Stimulated activated CD4-positive, alpha-beta T cell treated with anti-CD3 and anti-CD28 coated beads, Interleukin-12 subunit alpha, Interleukin-12 subunit beta, amount 100 ng/mL, for 4 hours (primary cell): ENCODE results near the gene RHOG.
"Not testable (repeated sequence)": the region's sequence is repeated elsewhere in the genome, so short reads cannot be mapped to it uniquely, and the experiment has no call there.

ENCODE experiments used
- DNase-seq: peaks from one replicate; pipeline ENCODE4 v3.0.0-alpha.2; 2020

The RHOG gene

DNA sequence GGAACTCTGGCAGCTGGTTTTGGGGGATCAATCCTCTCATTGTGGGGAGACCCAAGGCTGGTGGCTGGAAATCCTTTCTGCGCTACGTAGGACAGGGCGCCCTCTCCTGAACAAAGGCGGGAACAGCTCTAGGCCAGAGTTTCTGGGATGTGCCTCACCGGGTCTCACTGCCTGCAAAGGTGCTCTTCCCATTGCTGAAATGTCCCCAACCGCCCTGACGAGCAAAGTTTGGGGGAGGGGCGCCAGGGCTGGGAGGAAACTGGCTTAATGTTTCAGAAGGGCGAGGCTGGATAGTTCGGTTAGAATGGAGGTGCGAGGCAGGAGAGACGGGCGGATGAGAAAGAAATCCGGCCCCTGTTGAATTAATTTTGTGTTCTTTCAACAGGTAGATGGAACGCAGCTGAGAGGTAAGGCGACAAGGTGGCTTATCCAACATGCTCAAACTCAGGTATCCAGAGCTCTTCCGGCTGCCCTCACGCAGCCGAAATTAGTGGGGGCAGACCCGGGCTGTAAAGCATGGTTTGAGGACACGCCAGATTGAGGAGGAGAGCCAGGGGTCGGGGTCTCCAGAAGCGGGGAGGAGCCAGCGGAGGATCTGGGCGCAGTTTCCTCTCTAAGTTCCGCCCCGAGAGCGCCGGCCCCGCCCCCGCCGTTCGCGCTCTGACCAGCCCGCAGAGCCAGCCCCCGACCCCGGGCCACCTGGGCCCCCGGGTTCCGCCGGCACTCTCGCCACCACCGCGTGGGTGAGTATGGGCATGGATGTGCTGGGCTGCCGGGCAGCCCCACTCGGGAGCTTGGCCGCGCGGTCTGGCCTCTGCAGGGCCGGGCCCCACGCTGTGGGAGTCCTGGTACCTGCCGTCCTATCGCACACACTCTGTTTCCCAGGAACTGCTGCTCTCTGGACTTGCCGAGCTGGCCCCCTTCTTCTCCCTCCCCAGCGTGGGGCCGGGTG lies 32.6 kb downstream of the RHOG start, which contains the start of gene PGAP2:
Gene PGAP2 (plus strand): TSS at position 652 of the 952 bp plus-strand sequence. CDS start 2,700 bp downstream, outside the sequence.
- DNase-seq: peak; percentile 57

DNA sequence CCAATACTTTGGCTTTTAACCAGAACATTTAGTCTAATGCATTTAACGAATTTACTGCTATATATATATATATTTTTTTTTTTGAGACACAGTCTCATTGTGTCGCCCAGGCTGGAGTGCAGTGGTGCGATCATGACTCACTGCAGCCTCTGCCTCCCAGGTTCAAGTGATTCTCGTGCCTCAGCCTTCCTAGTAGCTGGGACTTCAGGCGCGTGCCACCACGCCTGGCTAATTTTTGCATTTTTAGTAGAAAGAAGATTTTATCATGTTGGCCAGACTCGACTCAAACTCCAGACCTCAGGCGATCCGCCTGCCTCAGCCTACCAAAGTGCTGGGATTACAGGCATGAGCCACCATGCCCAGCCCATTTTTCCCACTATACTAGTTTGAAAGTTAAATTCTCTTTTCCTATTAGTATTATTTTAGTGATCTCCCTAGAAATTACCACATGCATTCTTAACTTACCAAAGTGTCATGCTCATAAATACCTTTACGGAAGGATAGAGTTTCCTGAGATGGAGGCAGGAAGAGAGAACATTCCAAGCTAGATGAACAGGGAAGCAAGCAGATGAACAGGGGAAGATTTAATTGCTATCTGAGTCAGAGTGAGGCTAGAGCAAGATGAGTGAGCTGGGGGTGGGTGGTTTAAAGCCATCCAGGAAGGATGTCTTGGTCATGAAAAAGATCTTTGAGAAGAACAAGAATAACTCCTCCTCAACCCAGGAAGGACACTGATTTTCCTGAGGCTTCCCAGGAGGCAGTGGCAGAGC lies 36.8 kb downstream of the RHOG start:
- no peak for DNase-seq

DNA sequence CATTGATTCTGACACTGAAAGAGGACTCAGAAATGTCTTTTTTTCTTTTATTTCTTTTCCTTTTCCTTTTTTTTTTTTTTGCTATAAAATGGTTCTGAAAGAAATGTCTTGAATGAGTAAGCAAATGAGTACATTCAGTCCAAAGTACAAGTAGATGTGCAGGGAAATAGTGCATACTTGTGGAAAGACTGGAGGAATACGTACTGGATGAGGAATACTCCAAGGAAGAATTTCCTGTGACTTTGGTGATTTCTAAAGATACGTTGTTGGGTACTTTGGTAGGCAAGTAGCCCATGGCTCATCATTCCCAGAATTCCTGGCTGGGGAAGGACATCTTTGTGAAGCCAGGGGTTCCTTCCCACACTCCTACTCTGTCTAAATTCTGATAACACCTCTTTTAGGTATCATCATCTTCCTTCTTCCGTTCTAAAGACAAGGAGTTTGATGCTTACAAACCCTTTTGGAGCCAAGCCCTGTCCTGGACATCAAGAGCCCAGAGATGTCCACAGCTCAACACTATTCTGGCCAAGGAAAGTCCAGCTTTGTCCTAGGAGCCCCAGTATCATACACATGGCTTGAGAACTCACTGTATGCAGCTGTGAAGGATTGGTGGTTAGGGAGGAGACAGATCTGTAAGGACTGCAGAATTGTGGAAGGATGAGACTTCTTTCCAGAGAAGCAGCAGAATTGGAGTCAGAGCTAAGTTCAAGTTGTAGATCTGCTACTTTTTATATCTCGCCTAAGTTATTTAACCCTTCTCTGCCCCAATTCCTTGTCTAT lies 38.6 kb downstream of the RHOG start:
- no peak for DNase-seq

DNA sequence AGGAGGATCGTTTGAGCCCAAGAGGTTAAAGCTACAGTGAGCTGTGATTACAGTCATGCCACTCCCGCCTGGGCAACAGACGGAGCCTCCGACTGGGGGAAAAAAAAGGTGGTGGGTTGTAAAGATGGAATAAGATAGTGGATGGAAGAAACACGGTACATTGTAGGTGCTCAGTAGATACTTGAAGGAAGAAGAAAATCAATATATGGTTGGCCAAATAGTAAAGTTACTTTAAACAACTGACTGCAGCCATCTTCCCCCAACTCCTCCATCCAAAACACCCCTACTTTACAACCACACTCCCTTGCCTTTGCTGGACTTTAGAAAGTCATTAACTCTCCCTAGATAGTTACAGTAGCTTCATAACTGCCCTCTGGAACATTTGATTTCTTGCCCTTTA lies 40.9 kb downstream of the RHOG start:
- no peak for DNase-seq

DNA sequence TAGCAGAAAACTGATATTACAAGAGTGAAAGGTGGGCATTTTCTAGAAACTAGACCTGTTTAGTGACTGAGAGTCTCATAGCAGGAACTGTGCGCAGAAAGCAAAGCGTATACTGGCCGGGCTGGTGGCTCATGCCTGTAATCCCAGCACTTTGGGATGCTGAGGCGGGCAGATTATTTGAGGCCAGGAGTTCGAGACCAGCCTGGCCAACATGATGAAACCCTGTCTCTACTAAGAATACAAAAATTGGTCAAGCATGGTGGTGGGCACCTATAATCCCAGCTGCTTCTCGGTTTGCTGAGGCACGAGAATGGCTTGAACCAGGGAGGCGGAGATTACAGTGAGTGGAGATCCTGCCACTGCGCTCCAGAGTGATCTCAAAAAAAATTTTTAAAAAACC lies 41.6 kb downstream of the RHOG start:
- DNase-seq: no peak

DNA sequence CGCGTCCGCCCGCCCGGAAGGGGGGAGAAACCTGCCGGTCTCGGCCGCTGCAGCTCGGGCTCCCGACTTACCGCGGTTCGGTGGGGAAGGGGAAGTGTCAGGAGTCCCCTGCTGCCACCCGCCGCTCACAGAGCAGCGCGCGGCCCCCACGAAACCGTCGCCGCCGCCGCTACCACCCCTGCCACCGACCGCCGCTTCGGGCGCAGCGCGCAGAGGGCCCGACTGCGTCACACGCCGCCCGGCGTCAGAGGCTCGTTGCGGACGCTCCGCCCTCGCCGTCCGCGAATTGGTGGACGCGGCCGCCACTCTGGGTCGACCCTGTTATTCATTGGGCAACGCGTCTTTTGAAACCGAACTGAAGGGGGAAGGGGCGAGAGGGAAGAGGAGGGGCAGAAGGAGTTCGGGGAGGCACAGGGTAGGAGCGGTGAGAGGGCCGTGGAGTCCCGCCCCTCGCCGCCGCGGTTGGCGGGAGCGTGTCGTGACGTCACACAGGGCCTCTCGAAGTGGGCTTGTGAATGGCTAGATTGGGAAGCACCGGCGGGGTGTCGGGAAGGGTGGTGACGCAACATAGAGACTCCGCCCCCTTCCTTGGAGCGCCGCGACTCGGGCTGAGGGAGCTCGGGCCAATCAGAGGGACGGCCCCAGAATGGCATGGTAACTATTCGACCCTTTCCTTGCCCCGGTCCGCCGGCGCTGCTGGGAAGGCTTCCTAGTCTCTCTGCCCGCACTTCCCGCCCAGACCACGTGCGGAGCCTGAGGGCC lies 43.2 kb downstream of the RHOG start, which contains the start of gene NUP98:
Gene NUP98 (minus strand): TSS at position 226 of the 762 bp plus-strand sequence. CDS start 15,437 bp downstream, outside the sequence.
- peak; percentile 98 for DNase-seq

DNA sequence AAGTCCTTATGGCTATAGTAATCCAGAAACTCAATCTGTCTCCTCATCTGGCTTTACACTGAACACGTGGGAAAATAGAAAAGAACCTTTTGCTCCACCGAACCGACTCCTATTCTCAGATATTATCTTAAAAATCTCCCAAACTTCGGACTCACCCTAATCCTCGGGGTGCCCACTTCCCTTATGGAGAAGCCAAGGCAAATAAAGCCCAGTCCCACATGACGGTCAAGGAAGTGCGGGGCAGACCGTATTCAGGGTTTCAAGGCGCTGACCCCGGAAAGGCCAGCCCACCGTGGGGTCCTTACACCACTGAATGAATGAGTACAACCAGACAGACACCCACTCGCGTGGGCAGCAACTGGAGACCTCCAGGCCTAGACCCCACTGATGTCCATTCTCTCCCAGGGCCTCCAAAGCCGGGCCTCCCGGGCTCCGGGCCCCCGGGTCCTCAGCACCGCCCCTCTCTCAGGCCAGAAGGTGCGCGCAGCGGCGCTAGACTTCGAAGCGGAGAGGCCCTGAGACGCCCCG lies 43.9 kb downstream of the RHOG start:
- no peak for DNase-seq

DNA sequence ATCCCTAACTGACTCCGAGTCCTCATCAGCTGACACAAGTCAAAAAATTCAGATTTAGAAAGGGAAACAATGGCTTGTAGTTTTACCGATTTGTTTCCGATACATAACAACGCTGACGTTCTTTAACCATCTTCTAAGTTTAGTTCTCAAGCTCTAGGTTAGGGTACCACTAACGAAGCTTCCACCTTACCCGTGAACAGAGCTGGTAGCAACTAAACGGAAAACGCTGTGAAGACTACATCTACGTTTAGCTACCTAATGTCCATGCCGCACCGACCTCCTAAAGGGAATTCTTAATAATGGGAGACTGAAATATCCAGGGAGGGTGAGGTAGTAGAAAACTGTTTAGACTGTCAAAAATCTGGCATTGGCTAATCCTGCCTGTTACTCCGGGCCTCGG lies 44.4 kb downstream of the RHOG start:
- no peak for DNase-seq

DNA sequence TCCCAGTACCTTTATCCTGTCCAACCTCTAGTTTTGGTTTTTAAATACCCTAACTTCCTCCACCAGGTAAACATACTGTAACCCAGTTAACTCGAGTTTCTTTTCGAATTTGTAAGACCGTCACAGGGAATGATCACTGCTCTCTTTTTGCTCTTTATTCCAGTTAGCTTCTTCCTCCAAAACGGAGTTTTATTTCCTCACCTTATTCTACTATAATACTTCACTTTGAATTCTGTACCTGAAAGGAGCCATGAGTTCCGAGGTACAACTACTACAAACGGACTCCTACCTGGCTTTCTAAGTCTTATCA lies 44.8 kb downstream of the RHOG start:
- DNase-seq: no peak

DNA sequence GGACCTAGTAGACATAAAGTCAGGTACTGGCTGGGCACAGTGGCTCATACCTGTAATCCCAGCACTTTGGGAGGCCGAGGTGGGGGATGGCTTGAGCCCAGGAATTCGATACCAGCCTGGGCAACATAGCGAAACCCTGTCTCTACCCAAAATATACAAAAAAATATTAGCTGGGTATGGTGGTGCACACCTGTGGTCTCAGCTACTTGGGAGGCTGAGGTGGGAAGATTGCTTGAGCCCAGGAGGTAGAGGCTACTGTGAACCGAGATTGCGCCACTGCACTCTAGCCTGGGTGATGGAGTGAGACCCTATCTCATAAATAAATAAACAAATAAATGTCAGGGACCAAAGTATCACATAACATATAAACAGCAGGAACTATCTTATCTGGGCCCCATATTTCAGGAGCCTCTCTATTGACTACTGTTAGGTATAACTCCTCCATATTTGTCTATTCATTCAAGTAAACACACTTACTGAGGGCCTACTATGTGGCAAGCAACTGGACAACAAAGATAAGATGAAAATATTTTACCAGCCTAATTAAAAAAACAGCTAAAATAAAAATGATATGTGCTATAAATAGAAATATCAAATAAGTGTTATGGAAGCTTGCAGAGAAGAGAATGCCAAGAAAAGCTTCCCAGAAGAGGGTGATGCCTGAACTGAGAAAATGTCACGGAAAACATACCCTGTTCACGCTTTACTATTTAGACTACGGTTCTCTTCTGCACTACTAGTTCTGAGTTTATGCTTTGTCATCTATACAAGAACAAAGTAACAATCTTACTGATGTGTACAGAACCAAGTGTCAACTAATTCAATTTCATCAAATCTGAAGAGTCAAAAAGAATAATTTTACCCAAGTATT lies 45.4 kb downstream of the RHOG start:
- DNase-seq: no peak

DNA sequence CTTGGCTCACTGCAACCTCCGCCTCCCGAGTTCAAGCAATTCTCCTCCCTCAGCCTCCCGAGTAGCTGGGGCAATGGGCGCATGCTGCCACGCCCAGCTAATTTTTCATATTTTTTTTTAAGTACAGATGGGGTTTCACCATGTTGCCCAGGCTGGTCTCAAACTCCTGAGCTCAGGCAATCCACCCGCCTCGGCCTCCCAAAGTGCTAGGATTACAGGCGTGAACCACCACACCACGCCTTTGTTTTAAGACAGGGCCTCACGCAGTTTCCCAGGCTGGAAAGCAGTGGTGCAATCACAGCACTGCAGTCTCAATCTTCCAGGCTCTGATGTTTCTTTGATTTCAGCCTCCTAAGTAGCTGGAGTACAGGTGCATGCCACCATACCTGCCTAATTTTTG lies 46.4 kb downstream of the RHOG start:
- DNase-seq: not testable (repeated sequence)

DNA sequence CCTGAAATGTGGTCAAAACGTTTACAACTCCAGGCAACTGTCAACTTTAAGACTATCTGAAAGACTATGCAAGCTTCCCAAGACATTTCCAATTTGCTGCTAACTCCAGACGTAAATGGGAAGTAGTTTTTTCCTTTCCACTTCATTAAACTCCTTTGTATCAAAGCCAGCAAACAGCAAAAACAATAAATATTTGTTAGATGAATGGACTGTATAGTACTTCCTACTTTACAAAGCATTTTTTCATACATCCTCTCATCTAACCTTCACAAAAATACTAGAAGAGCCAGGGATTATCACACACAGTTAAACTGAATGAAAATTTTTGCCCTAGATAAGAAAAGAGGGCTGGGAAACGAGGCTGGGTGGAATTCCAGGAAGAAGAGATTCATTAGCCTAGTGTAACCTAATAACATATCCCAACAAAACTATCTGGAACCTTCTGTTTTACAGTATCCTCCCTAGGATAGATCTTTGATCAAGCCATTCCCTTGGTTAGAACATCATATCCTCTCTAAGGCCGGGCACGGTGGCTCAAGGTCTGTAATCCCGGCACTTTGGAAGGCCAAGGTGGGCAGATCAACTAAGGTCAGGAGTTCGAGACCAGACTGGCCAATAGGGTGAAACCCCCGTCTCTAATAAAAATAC lies 53.9 kb downstream of the RHOG start:
- DNase-seq: no peak

DNA sequence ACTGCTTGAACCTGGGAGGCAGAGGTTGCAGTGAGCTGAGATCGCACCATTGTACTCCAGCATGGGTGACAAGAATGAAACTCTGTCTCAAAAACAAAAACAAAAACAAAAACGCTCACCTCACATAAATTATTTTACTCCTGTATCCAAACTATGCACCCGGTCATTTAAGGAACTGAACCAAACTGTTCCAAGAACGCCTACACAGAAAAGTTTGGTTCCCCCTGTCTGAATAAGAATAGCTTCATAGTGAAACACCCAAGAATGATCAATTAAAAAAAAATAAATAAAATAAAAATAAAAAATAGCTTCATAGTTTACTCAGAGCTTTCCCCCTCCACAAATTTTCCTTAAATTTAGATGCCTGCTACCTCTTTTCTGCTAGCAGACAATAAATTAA lies 57.1 kb downstream of the RHOG start:
- no peak for DNase-seq

DNA sequence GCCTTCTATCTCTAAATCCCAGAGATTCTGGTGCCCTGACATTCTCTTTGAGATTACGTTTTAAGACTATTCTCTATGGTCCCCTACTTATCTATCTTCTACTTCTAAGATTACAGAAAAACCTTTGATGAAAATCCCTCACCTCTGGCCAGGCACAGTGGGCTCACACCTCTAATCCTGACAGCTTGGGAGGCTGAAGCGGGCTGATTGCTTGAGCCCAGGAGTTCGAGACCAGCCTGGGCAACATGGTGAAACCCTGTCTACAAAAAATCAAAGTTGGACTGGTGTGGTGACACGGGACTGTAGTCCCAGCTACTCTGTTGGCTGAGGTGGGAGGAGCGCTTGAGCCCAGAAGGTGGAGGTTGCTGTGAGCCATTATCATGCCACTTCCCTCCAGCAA lies 57.8 kb downstream of the RHOG start:
- no peak for DNase-seq

DNA sequence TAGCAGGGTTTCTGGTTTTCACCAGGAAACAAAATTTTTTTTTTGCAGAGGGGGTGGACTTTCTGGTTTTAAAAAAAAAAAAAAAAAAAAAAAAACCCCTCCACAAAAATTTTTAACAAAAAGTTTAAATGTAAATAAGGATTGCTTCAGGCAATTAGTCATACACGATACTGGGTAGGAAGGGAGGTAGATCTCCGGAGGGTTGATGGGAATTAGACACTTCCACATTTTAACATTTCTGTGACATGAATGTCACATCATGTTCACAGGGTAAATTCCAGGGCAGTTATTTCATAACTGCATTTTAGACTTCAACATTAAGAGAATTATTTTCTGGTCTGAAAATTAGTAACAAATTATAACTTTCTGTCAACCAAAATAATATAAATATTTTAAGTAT lies 59.3 kb downstream of the RHOG start:
- no peak for DNase-seq
